ENCODE results near the gene TAS1R1. TPM values are rescaled to one million over a fixed set of nuclear protein-coding genes. Genes with fewer than 3 reads are reported as not detected.
A peak's percentile ranks its signal among the peaks of the same experiment; 100 is the strongest.

Gene TAS1R1
- 0.10 TPM for total RNA-seq

GRCh38 chr1:6554907-6555778, at the start of gene TAS1R1:
TSS of gene TAS1R1 (plus strand) at chr1:6555307. CDS start at chr1:6555374, 67 bp downstream.
- Histone ChIP-seq H3K9me3 (ENCODE audit: low read depth, low read length) (no peaks in the 10 kb centered on the region), H3K27me3 (ENCODE audit: insufficient read depth, low read length) (no peaks in the 10 kb centered on the region), H3K4me3 (ENCODE audit: low read length) (peak within 1 kb of the TSS; percentile 93), H3K4me1 (ENCODE audit: insufficient read depth, low read length) (peaks cover 20% of the 10 kb centered on the region)

- Histone ChIP-seq H3K9me3 (ENCODE audit: low read depth, low read length) (no peaks in the 10 kb centered on the region), H3K27me3 (ENCODE audit: insufficient read depth, low read length) (no peaks in the 10 kb centered on the region), H3K4me3 (ENCODE audit: low read length) (no peak overlapping the region), H3K4me1 (ENCODE audit: insufficient read depth, low read length) (no peaks in the 10 kb centered on the region)
Observed at GRCh38 chr1:6505367-6506209, 49.5 kb upstream of the TAS1R1 start.

DNA sequence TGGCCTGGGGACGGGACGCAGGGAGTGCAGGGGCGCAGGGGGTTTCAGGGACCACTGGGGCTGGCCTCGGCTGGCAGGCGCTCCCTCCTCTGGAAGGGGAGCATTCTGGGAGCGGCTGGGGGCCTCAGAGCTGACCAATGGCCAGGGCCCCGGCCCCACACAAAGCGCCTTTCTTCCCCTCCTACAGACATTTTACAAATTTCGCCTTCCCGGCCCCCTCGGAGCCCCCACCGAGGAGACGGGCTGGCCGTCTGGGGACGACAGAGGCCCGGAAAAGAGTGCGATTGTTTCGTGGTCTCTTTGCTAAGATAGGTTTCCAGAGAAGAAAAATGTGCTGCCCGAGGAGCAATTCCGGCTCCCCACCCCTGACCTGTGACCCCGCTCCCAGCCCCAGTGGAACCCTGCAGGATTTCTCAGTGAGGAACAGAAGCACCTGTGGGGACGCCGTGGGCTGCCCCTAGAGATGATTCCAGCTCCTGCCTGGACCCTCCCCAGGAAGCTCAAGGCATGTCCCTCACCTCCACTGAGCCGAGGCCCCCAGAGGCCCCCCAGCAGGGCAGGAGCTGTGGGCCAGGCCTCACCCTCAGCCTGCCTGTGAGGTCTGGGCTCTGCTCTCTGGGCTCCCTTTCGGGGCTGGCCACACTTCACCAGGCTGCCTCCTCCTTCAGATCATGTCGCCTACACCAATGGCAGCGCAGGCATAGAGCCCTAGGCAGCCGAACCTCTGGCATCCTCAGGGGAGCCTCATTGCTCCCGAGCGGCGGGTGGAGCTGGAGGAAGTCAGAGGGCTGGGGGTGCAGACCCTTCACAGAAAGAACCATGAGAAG, 48.7 kb upstream of the TAS1R1 start:
- Histone ChIP-seq H3K4me3 (ENCODE audit: low read length) (no peak overlapping the region), H3K9me3 (ENCODE audit: low read depth, low read length) (no peaks in the 10 kb centered on the region), H3K4me1 (ENCODE audit: insufficient read depth, low read length) (no peaks in the 10 kb centered on the region), H3K27me3 (ENCODE audit: insufficient read depth, low read length) (no peaks in the 10 kb centered on the region)

- H3K4me3 ChIP-seq (ENCODE audit: low read length), result no peak overlapping the region
- H3K9me3 ChIP-seq (ENCODE audit: low read depth, low read length), result no peaks in the 10 kb centered on the region
- H3K4me1 ChIP-seq (ENCODE audit: insufficient read depth, low read length), result no peaks in the 10 kb centered on the region
- no peaks in the 10 kb centered on the region for H3K27me3 ChIP-seq (ENCODE audit: insufficient read depth, low read length)
Observed at GRCh38 chr1:6507037-6507428, 48.1 kb upstream of the TAS1R1 start.

GRCh38 chr1:6507461-6507911, 47.6 kb upstream of the TAS1R1 start:
- no peaks in the 10 kb centered on the region for H3K27me3 ChIP-seq (ENCODE audit: insufficient read depth, low read length)
- H3K9me3 ChIP-seq (ENCODE audit: low read depth, low read length), result no peaks in the 10 kb centered on the region
- H3K4me1 ChIP-seq (ENCODE audit: insufficient read depth, low read length), result no peaks in the 10 kb centered on the region
- no peak overlapping the region for H3K4me3 ChIP-seq (ENCODE audit: low read length)

DNA sequence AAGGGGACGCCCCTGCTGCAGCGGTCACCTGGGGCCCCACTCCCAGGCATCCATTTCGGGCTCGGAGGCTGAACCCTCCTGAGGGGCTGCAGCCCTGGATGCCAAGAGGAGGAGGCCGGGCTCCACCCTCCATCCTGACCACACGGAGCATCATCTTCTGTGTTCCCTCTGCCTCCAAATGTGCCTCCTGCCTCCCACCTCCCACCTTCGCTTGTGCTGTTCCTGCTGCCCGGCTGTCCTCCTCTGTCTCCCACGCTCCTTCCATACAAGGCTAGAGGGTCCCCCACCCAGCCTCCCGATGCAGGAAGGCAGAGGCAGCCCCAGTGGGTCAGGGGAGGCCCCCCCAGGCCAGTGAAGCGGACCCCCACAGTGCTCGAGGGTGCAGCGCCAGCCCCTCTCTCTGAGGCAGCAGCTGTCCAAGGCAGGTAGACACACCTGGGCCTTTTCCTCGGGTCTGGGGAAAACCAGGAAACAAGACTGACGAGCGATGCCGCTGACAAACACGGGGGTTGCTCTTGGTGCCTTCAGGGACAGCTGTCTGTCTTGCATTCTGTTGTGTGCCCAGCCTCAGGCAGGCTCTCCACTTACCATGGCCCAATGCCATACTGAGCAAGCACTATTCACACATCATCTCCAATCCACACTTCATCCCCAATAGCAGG, 46.8 kb upstream of the TAS1R1 start:
- Histone ChIP-seq H3K4me3 (ENCODE audit: low read length) (no peak overlapping the region), H3K27me3 (ENCODE audit: insufficient read depth, low read length) (no peaks in the 10 kb centered on the region), H3K4me1 (ENCODE audit: insufficient read depth, low read length) (no peaks in the 10 kb centered on the region), H3K9me3 (ENCODE audit: low read depth, low read length) (no peaks in the 10 kb centered on the region)

DNA sequence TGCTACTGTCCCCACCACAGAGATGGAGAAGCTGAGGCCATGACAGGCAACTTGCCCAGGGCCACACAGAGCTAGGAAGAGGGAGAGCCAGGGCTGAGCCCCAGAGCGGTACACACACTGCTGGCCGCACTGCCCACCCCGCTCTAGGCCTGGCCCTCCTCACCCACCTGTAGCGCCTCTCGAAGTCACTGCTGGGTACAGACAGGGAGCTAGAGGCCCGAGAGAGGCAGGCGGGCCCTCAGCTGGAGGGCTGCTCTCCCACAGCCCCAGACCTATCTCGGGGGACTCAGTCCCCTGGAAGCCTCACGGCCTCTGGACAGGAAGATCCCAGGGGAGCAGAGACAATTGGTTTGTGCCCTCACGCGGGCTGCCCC, 46.3 kb upstream of the TAS1R1 start:
- no peaks in the 10 kb centered on the region for H3K27me3 ChIP-seq (ENCODE audit: insufficient read depth, low read length)
- no peak overlapping the region for H3K4me3 ChIP-seq (ENCODE audit: low read length)
- no peaks in the 10 kb centered on the region for H3K9me3 ChIP-seq (ENCODE audit: low read depth, low read length)
- no peaks in the 10 kb centered on the region for H3K4me1 ChIP-seq (ENCODE audit: insufficient read depth, low read length)

DNA sequence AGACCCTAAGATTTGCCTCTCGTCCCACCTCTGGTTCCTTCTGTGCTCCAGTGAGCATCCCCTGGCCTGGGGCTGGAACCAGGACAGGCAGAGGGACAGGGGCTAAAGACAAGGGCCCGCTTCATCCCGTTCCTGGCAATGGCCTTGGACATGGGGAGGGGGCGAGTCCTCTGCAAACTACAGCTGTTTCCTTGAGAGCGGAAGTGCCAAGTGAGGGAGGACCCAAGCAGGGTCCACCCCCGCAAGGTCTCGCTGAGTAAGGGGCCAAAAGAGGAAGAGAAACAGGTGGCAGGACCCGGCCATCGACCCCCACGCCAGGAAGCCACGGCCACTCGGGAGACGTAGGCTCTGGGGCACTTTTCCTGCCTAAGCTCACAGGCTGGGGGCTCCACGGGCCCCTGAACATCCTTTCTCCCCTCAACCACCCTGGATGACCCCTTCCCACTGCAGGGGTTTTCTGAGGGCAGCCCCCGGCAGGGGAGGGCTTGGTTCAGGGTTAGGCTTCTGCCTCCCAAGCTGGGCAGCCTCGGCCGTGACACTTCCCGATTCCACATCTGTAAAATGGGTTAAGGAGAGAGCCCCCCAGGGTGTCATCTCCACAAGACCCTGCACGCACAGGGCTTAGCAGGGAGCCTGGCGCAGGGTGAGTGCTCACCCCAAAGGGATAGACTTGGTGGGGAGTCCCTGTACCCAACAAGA, 45.7 kb upstream of the TAS1R1 start:
- Histone ChIP-seq H3K4me3 (ENCODE audit: low read length) (no peak overlapping the region), H3K27me3 (ENCODE audit: insufficient read depth, low read length) (no peaks in the 10 kb centered on the region), H3K4me1 (ENCODE audit: insufficient read depth, low read length) (no peaks in the 10 kb centered on the region), H3K9me3 (ENCODE audit: low read depth, low read length) (no peaks in the 10 kb centered on the region)

- Histone ChIP-seq H3K9me3 (ENCODE audit: low read depth, low read length) (no peaks in the 10 kb centered on the region), H3K4me3 (ENCODE audit: low read length) (no peak overlapping the region), H3K27me3 (ENCODE audit: insufficient read depth, low read length) (no peaks in the 10 kb centered on the region), H3K4me1 (ENCODE audit: insufficient read depth, low read length) (no peaks in the 10 kb centered on the region)
Observed at GRCh38 chr1:6509919-6510291, 45.2 kb upstream of the TAS1R1 start.

GRCh38 chr1:6510493-6510892, 44.6 kb upstream of the TAS1R1 start:
- no peaks in the 10 kb centered on the region for H3K9me3 ChIP-seq (ENCODE audit: low read depth, low read length)
- H3K27me3 ChIP-seq (ENCODE audit: insufficient read depth, low read length), result no peaks in the 10 kb centered on the region
- no peaks in the 10 kb centered on the region for H3K4me1 ChIP-seq (ENCODE audit: insufficient read depth, low read length)
- no peak overlapping the region for H3K4me3 ChIP-seq (ENCODE audit: low read length)

DNA sequence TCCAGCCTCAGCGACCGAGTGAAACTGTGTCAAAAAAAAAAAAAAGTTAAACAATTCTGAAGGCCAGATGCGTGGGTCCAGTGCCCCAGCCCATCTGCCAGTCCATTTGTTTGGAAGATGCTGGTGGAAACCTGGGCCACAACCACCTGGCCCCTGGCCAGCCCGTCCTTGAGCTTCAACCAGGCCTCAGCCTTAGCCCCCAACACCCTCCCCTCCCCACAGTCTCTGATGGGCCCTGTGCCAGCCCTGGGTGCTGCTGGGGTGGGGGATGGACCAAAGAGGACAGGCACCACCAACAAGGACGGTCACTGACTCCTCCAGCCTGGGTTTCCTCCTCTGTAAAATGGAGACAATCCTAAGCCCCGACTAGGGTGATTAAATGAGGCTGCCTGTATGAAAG, 44.1 kb upstream of the TAS1R1 start:
- H3K27me3 ChIP-seq (ENCODE audit: insufficient read depth, low read length), result no peaks in the 10 kb centered on the region
- no peaks in the 10 kb centered on the region for H3K9me3 ChIP-seq (ENCODE audit: low read depth, low read length)
- no peak overlapping the region for H3K4me3 ChIP-seq (ENCODE audit: low read length)
- H3K4me1 ChIP-seq (ENCODE audit: insufficient read depth, low read length), result no peaks in the 10 kb centered on the region

DNA sequence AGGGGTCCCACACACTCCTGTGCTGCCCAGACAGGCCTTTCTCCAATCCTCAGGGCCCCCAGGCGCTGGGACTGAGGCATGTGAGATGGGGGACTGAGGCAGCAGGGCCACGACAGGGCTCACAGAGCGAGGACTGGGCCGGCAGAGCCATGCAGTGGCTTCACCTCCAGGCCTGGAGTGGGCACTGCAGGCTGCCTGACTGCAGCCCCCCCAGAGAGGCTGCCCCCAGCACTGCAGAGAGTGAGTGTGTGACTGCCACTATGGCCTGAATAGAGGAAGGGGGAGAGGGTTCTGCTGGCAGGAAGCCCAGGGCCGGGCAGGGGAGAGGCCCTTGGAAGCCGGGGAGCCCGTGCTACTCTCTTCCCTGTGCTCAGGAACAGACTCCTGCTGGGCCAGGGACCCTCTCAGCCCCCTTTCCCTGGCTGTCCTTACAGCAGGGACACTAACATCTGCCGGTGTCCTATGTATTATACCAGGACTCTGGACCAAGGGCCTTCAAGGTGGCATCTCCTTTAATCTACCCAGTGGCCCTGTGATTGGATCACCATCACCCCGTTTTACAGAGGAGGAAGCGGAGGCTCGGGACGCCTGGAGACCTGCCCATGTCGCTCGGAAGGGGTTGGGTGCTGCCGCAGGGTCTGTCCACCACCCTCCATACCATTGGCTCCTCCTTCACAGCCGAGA, 43.4 kb upstream of the TAS1R1 start:
- Histone ChIP-seq H3K9me3 (ENCODE audit: low read depth, low read length) (no peaks in the 10 kb centered on the region), H3K4me1 (ENCODE audit: insufficient read depth, low read length) (no peaks in the 10 kb centered on the region), H3K27me3 (ENCODE audit: insufficient read depth, low read length) (no peaks in the 10 kb centered on the region), H3K4me3 (ENCODE audit: low read length) (no peak overlapping the region)

- Histone ChIP-seq H3K27me3 (ENCODE audit: insufficient read depth, low read length) (no peaks in the 10 kb centered on the region), H3K9me3 (ENCODE audit: low read depth, low read length) (no peaks in the 10 kb centered on the region), H3K4me1 (ENCODE audit: insufficient read depth, low read length) (no peaks in the 10 kb centered on the region), H3K4me3 (ENCODE audit: low read length) (no peak overlapping the region)
Observed at GRCh38 chr1:6512245-6512907, 42.7 kb upstream of the TAS1R1 start.
